ENCODE data around the gene SPAG7. TPM values are rescaled to one million over a fixed set of nuclear protein-coding genes. Genes with fewer than 3 reads are reported as not detected.

The SPAG7 gene
- total and polyA plus RNA-seq, 12 donors = 95.5 to 189 (median 136) TPM

- no peak for ATAC-seq
- 85 to 90% methylated on average over 6 of the region's 6 CpGs for WGBS, 2 donors
- no peak overlapping the region for H3K27ac ChIP-seq
- intact Hi-C loops (cut with DNase I) = no loop called here
- peaks cover 7 to 20% (median 14%) of the 10 kb centered on the region in 9 donors for H3K4me1 ChIP-seq
- H3K27me3 ChIP-seq = no peaks in the 10 kb centered on the region
- H3K4me3 ChIP-seq = no peak overlapping the region
- no peaks in the 10 kb centered on the region for H3K9me3 ChIP-seq
- H3K36me3 ChIP-seq = no peaks in the 10 kb centered on the region
- TF ChIP-seq CTCF (IDR thresholded peaks at IDR 0.05) = no peak
- DNase-seq = no peak
Measured at GRCh38 chr17:4994081-4994595, 26.5 kb upstream of the SPAG7 start.

GRCh38 chr17:4987767-4988567, 20.4 kb upstream of the SPAG7 start:
- peak overlapping the region; percentile 61 to 97 (median 89) for H3K4me3 ChIP-seq
- ATAC-seq (peak in 6 of 8 donors; percentile 2 to 47 (median 9)), DNase-seq (no peak)
- H3K9me3 ChIP-seq = no peaks in the 10 kb centered on the region
- no peaks in the 10 kb centered on the region for H3K27me3 ChIP-seq
- H3K4me1 ChIP-seq = peaks cover 5 to 36% (median 26%) of the 10 kb centered on the region in 9 donors
- intact Hi-C loops (cut with DNase I) = loop anchor here in 8 of 10 donors (1.0 to 10.0 kb wide), 8 partner anchors 21 to 81 kb away; partner anchors contain the start of genes GP1BA (in 2 of the 8), RNF167 (in 2 of the 8), SLC25A11 (in 2 of the 8) and PFN1 (in 1 of the 8)
- peak overlapping the region; percentile 83 to 98 (median 95) for H3K27ac ChIP-seq
- WGBS, 2 donors = 2% methylated on average over 30 of the region's 30 CpGs
- peaks cover 0 to 26% (median 5%) of the 10 kb centered on the region in 9 donors for H3K36me3 ChIP-seq
- no peak for TF ChIP-seq CTCF (IDR thresholded peaks at IDR 0.05)

GRCh38 chr17:4986951-4987766, 19.5 kb upstream of the SPAG7 start, which contains the start of gene CAMTA2:
Gene CAMTA2 (minus strand): TSS chr17:4987675. CDS start chr17:4986222, 1,453 bp downstream.
- Histone ChIP-seq H3K27me3 (no peaks in the 10 kb centered on the region), H3K36me3 (peaks cover 0 to 35% (median 12%) of the 10 kb centered on the region in 9 donors), H3K4me1 (peaks cover 5 to 44% (median 26%) of the 10 kb centered on the region in 9 donors), H3K9me3 (no peaks in the 10 kb centered on the region), H3K27ac (peak within 1 kb of the TSS; percentile 83 to 98 (median 95)), H3K4me3 (peak within 1 kb of the TSS; percentile 61 to 97 (median 89))
- peak; percentile 58 to 93 (median 78) for TF ChIP-seq CTCF (IDR thresholded peaks at IDR 0.05)
- DNase-seq = peak; percentile 94
- intact Hi-C loops (cut with DNase I) = loop anchor here in 8 of 10 donors (1.0 to 10.0 kb wide), 8 partner anchors 20 to 80 kb away; partner anchors contain the start of genes GP1BA (in 2 of the 8), RNF167 (in 2 of the 8), SLC25A11 (in 2 of the 8) and PFN1 (in 1 of the 8)
- peak; percentile 94 to 97 (median 96) for ATAC-seq
- 1% methylated on average over 57 to 78 of the region's 78 CpGs for WGBS, 2 donors
